GM12865 (cell line): ENCODE data around the gene SPTBN4.
A peak's percentile ranks its signal among the peaks of the same experiment; 100 is the strongest.

Experiments used
- DNase-seq: peaks from one replicate; pipeline ENCODE4 v3.0.0; 2010; ENCODE audit warnings: low read depth
- H3K4me3 ChIP-seq: 2 replicates; pipeline ENCODE4 v1.5.1; 2011; ENCODE audit warnings: mild to moderate bottlenecking, low read depth, low read length, control low read depth
- CTCF ChIP-seq: IDR thresholded peaks from 2 replicates; pipeline ENCODE4 v1.5.1; 2011; ENCODE audit warnings: low read length, control low read depth, low read depth, inconsistent platforms; ENCODE audit not compliant: insufficient read depth; ENCODE audit errors: missing control alignments

Gene SPTBN4

GRCh38 chr19:40607311-40608239 is 140.8 kb downstream of the SPTBN4 start:
- no peak for TF ChIP-seq CTCF
- no peak overlapping the region for H3K4me3 ChIP-seq
- no peak for DNase-seq

- DNase-seq = no peak
- no peak for TF ChIP-seq CTCF
- H3K4me3 ChIP-seq = no peak overlapping the region
Measured at GRCh38 chr19:40608240-40608621, 141.4 kb downstream of the SPTBN4 start.

GRCh38 chr19:40608957-40609356 is 142.2 kb downstream of the SPTBN4 start:
- no peak for TF ChIP-seq CTCF
- no peak for DNase-seq
- peak overlapping the region; percentile 72 for H3K4me3 ChIP-seq

DNA sequence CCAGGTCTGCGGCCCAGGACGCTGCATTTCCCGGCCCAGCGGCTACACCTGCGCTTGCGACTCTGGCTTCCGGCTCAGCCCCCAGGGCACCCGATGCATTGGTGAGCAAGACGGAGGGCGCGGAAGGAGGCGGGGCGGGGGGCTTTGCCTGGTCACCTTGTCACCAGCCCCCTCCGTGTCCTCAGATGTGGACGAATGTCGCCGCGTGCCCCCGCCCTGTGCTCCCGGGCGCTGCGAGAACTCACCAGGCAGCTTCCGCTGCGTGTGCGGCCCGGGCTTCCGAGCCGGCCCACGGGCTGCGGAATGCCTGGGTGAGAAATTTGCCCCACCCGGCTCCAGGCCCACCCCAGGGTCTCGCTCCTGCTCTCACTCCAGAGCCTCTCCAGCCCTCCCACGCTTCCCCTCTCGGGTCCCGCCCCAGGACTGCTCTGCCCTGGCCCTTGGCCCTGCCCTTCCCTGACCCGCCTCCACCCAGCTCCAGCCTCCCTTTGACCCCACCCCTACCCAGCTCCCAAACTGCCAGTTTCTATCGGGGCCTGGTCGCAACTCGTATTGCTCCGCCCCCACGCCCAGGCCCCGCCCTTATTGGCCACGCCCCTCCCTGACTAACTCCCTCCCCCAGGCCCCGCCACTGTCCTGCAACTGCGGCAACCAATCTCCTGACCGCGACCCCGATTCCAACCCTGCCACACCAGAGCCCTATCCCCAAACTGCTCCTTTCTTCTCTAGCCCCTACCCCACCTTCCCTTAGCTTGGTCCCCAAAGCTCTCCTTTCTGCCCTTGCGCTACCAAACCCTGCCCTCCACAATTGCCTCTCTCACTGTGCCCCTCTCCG is 143.0 kb downstream of the SPTBN4 start:
- TF ChIP-seq CTCF = no peak
- DNase-seq = peak; percentile 94
- H3K4me3 ChIP-seq = peak overlapping the region; percentile 72

DNA sequence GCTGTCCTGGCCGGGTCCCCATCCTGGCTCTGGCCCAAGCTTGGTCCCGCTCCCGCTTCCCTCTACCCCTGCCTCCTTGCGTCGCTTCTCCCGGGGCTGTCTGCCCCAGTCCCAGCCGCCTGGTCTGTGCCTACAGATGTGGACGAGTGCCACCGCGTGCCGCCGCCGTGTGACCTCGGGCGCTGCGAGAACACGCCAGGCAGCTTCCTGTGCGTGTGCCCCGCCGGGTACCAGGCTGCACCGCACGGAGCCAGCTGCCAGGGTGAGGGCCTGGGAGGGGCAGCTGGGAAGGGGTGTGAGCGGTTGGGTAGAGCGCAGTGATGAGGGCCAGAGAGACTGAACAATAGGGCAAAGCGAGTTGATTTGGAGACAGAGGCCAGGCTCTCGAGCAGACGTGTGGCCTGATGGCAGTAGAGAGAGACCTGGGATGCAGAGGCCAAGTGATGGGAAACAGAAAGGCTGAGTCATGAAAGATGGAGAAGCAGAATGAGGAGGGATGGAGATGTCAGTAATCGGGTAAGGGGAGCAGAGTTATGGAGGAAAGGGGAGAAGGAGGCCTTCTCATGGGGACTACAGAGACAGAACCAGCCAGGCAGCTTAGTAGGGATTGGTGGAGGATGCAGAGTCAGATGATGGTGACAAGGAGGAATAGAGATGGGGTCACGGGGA is 143.7 kb downstream of the SPTBN4 start:
- no peak for TF ChIP-seq CTCF
- H3K4me3 ChIP-seq = no peak overlapping the region
- no peak for DNase-seq

GRCh38 chr19:40611096-40611495 is 144.3 kb downstream of the SPTBN4 start:
- no peak overlapping the region for H3K4me3 ChIP-seq
- DNase-seq = no peak
- TF ChIP-seq CTCF = no peak
